GM12873 (cell line): ENCODE data around the gene INTS11.

ENCODE experiments used
- CTCF ChIP-seq: IDR thresholded peaks from 2 replicates; pipeline ENCODE4 v1.5.1; 2012; ENCODE audit warnings: low read depth, mild to moderate bottlenecking, moderate library complexity, low read length, control low read depth; ENCODE audit not compliant: insufficient read depth; ENCODE audit errors: missing control alignments

Gene INTS11

GRCh38 chr1:1274931-1275431, 49.5 kb downstream of the INTS11 start:
- TF ChIP-seq CTCF = no peak

GRCh38 chr1:1274299-1274930, 50.0 kb downstream of the INTS11 start:
- TF ChIP-seq CTCF = no peak

- no peak for TF ChIP-seq CTCF
These were observed 50.8 kb downstream of the INTS11 start, which contains the start of gene UBE2J2 for GRCh38 chr1:1273512-1274298. Gene UBE2J2, minus strand, starts transcription at chr1:1273854. Its CDS starts 5,862 bp downstream, at chr1:1267992.

GRCh38 chr1:1273209-1273511, 51.3 kb downstream of the INTS11 start:
- TF ChIP-seq CTCF = no peak

- no peak for TF ChIP-seq CTCF
These were observed 51.9 kb downstream of the INTS11 start for GRCh38 chr1:1272341-1273208.

- TF ChIP-seq CTCF = no peak
These were observed 53.6 kb downstream of the INTS11 start for GRCh38 chr1:1270813-1271212.

- TF ChIP-seq CTCF = no peak
These were observed 56.2 kb downstream of the INTS11 start for GRCh38 chr1:1268284-1268682.
